Epithelial cell of proximal tubule (primary cell): ENCODE data around the gene NEDD8. TPM values are rescaled to one million over a fixed set of nuclear protein-coding genes. Genes with fewer than 3 reads are reported as not detected.

Source experiments
- DNase-seq: peaks from one replicate; pipeline ENCODE4 v3.0.0-alpha.2; 2011; ENCODE audit warnings: low read depth
- H3K4me3 ChIP-seq: 2 replicates; pipeline ENCODE4 v1.5.1; 2011; ENCODE audit warnings: low read depth, mild to moderate bottlenecking, low read length
- CTCF ChIP-seq: conservative IDR thresholded peaks from 2 replicates; pipeline ENCODE4 v1.5.1; 2012; ENCODE audit warnings: low read depth, mild to moderate bottlenecking, low read length
- total RNA-seq: library from RNA; depleted of rRNA; stranded (reverse); fragments of >200 nt; gene quantifications from 2 replicates; pipeline ENCODE4 v1.2.3, GENCODE V29; 2015

NEDD8 gene
- total RNA-seq, 1 donor from 2014 or later: 220 TPM

GRCh38 chr14:24260026-24260779 lies 28.0 kb upstream of the NEDD8 start:
- TF ChIP-seq CTCF: no peak
- DNase-seq: no peak
- H3K4me3 ChIP-seq: no peak overlapping the region

GRCh38 chr14:24259282-24260025 lies 27.3 kb upstream of the NEDD8 start:
- DNase-seq: no peak
- no peak for TF ChIP-seq CTCF
- no peak overlapping the region for H3K4me3 ChIP-seq

- DNase-seq: no peak
- TF ChIP-seq CTCF: no peak
- no peak overlapping the region for H3K4me3 ChIP-seq
Observed at GRCh38 chr14:24258548-24259265, 26.5 kb upstream of the NEDD8 start.

GRCh38 chr14:24258119-24258518 lies 26.0 kb upstream of the NEDD8 start:
- no peak for TF ChIP-seq CTCF
- no peak overlapping the region for H3K4me3 ChIP-seq
- DNase-seq: no peak

GRCh38 chr14:24256960-24257359 lies 24.8 kb upstream of the NEDD8 start:
- TF ChIP-seq CTCF: no peak
- no peak for DNase-seq
- no peak overlapping the region for H3K4me3 ChIP-seq

- no peak for TF ChIP-seq CTCF
- DNase-seq: no peak
- H3K4me3 ChIP-seq: no peak overlapping the region
Observed at GRCh38 chr14:24255931-24256711, 24.0 kb upstream of the NEDD8 start.
